GM19468 (cell line): ENCODE results near the gene LCN9.

Source experiments
- ATAC-seq: cut with Tn5 transposase; IDR thresholded peaks from one replicate; pipeline ENCODE4 v1.9.1; 2021; ENCODE audit warnings: mild to moderate bottlenecking, moderate library complexity, moderate number of reproducible peaks; ENCODE audit not compliant: unreplicated experiment; ENCODE audit errors: extremely low read depth

Gene LCN9

DNA sequence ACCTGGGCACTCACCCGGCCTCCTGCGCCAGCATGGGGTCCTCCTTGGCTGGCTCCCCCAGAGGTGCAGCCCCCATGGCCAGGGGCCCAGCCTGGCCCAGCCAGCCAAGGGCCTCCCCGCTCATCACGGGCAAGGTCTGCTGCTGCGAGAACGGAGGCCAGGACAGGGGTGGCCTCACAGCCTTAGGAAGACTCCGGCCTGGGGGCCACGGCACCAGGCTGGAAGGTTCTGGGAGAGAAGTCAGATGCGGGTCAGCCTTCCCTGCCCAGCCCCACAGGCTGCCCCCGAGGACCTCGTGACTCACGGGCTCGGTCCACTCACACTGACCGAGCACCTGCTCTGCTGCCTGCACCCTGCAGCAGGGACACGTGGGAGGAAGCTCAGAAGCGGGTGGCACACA is 31.9 kb downstream of the LCN9 start:
- ATAC-seq: no peak

DNA sequence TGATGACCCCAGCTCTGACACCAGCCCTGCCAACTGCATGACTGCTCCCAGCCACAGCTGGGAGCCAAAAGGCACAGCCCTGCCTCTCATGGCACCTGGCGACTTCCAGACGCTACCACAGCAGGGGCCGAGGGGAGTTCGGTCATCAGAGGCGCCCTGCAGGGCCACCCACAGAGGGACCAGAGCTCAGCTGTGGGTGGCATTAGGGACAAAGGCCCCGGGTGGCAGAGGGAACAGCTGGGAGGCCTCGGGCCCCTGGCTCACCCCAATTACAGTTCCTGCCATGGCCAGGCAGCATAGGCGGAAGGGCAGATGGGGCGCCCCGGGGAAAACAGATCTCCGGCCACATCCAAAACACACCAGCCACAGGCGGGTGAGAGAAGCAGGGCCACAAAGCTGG is 32.5 kb downstream of the LCN9 start:
- ATAC-seq: no peak

DNA sequence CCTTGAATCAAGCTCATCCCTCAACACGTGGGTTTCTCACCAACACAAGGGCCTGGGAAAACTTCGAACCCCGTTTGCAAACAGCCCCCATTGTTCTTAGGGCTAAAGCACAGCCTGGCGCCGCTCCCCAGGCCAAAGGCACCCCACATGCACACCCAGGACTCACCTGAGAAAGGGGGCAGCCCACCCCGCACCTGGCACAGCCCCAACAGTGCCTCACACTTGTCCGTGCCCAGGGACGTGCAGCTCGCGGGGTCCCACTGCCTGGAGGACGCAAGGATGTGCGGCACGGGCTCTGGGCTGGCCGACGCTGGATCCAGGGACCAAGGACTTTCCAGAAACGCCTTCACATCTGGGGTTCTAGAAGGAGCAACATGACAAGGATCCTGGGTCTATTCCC is 33.3 kb downstream of the LCN9 start:
- ATAC-seq: no peak

DNA sequence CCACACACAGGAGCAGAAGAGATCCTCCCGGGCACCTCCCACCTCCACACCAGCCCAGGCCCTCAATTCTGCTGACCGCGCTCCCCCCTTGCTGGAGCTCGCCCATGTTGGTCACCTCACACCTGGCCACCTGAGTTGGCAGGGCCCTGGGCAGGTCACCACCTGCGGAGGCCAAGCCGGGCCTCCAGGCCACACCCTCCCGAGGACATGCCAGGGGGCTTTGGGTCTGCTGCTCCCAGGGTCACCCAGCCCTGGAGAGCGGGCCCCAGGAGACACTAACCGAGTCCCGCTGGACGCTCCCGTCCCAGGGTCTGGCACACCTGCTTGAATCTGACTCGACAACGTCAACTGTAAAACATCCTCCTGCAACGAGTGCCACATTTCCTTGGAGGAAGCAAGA is 34.1 kb downstream of the LCN9 start:
- ATAC-seq: no peak

DNA sequence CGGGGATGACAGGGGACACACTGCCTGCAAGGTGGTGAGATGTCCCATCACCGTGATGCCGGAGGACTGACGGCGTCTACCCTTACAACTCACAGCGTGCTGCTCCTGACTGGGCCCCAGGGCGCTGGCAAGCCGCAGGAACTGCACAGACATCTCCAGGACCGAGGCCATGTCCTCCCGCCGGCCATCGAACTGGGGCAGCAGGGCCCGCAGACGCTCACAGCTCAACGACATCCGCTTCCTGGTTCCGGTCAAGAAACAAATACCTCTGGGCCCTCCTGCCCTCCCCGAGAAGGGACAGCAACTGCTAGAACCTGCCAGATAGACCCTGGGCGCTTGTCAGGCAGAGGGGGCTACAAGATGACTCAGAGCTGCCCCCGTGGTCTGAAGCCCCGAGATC is 35.1 kb downstream of the LCN9 start:
- ATAC-seq: no peak

DNA sequence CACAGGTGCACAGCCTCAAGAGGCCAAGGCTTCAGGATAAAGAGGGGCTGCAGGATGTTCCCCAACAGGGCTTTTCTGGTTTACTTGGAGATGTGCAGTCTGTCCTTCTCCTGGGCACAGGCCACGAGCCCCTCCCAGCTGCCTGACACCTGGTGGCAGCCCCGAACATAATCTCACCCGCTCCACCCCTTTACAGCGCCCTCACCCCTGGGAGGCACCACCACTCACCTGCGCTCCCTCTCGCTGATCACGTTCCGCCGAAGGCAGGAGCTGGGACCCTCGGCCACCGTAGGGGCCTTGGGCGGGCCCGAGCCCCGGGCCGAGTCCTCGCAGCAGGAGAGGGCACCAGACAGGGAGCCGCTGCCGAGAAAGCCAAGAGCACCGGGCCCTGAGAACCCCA is 35.7 kb downstream of the LCN9 start:
- no peak for ATAC-seq

DNA sequence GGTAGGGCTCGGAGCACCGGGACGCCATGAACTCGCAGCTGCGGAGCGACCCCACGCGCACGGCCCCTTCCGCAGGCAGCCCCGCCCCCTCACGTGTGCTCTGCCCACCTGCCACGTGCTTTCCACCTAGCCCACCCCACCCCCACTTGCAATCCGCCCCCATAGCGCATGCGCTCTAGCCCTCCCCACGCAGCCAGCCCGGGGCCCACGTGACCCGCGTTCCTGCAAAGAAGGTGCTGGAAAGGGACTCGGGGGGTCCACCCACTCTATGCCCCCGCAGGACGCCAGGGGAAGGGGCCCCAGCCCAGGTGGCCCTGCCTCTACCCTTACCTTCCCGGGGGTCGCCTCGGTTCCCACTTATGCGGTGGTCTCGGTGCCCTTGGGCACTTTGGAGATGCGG is 36.3 kb downstream of the LCN9 start, which contains the start of gene SOHLH1:
Gene SOHLH1 (minus strand): TSS at position 42 of the 400 bp plus-strand sequence. CDS start 14 bp downstream, at position 28.
- ATAC-seq: no peak

DNA sequence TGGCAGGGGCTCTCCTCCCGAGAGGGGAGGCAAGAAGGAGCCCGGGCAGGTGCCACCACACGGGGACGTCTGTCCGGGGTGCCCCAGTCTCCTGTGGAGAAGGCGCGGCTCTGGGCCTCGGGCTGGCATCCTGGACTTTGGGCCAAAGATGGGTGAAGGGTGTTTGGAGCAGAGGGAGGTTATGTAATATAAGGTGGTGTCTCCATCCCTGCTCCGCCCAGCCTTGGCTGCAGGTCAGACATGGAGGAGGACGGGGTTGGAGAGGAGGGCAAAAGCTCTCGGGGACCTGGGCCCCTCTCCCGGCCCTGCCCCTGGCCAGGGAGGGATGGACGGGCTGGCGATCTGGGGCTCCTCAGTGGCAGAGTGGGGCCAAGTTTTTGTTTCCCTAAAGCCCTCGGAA is 37.4 kb downstream of the LCN9 start:
- no peak for ATAC-seq

DNA sequence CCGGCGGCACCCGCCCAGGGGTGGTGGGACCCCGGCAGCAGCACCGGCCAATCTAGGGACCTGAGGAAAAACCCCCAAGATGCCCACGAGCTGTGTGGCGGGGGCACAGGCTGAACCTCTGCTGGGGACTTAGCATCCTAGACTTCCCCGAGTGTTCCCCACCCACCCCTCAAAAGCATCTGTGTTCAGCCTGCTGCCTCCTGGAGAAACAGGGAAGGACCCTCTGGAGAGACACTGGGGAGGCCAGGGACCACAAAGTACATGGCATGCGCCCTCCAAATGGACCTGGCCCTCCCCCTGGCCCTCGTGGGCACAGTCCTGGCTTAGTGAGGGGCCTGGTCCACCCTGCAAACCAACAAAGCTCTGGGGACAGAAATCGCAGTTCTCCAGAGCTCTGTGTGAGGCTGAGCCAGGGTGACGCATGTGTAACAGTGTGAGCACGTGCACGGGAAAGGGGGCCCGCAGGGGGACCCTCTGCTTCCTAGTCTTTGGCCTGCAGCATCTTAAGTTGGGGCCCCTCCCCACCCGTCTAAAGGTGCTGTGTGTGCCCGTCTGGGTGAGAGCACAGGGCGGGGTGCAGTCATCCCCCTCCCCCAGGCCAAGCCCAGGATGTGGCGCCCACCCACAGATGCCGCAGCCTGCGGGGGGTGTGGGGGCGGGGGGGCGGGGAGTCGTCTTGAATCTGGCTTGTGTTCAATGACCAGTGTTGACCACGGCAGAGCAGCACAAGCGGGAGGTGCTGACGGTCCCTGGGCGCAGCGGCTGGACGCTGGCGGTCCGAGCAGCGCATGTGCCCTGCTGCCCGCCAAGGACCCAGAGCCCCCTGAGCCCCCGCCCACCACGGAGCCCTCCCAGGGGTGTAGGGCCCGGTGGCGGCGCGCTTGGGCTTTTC is 38.2 kb downstream of the LCN9 start:
- ATAC-seq: no peak

DNA sequence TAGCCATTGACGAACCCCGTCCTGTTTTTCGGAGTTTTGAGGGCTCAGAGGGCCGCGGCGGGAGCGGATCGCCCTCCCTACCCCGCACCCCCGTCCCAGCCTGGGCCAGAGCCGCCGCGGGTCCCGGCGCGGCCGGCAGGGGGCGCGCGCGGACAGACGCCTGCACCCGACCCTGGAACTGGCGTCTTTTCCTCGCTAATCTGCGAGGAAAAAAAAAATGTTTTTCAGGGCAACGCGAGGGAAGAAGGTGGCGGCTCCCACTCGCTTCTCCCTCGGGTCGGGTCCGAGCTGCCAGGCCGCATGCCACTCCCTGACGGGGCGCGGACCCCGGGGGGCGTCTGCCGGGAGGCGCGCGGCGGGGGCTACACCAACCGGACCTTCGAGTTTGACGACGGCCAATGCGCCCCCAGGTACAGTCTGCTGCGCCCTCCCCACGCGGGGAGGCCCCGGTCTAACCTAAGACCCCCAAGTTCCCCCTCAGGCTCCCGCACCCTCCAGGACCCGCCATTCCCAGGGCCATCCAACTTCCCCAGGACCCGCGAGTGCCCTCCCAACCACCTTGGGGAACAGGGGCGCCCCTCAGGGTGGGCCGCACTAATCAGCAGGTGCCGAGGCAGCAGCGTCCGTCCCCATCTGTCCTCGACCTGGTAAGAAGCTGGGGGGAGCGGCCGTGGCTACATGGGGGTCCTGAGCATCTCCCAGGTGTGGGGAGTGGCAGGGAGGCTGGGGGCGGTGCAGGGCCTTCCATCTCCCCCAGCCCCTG is 39.0 kb downstream of the LCN9 start, which contains the start of gene KCNT1:
Gene KCNT1 (plus strand): TSS at position 227 of the 763 bp plus-strand sequence. CDS start 74 bp downstream, at position 301.
- ATAC-seq: no peak

DNA sequence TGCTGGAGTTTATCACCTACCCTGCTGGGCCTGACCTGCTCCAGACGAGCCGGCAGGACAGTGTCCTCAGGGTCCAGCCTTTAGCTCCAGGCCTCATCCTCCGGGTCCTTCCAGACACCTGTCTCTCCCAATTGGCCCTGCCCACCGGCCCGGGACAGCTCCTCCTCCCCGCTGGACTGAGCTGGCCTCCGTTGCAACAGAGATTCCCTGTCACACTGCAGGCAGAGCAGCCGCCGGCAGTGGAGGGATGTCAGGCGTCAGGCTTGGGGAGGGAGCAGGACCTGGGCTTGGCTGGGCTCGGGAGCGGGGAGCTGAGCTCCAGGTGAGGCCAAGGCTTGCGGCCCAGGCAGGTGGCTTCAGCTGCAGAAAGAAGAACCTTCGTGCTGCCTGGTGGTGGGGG is 40.6 kb downstream of the LCN9 start:
- ATAC-seq: no peak

DNA sequence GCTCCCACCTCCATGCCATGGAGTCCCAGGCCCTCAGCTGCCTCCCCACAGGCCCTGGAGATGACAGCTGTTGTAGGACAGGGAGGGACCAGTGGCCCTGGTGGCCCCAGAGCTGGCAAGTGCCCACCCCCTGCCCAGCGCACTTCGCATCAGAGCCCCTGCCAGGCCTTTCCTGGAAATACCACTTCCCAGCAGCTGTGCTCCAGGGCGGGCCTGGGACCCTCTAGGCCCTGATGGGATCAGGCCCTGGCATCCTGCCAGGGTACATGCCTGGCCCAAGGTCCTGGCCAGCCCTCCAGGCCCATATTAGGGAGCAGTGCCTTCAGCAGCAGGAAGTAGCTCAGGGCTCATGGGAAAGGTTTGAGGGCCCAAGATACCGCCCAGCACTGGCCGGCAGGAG is 41.4 kb downstream of the LCN9 start:
- no peak for ATAC-seq

DNA sequence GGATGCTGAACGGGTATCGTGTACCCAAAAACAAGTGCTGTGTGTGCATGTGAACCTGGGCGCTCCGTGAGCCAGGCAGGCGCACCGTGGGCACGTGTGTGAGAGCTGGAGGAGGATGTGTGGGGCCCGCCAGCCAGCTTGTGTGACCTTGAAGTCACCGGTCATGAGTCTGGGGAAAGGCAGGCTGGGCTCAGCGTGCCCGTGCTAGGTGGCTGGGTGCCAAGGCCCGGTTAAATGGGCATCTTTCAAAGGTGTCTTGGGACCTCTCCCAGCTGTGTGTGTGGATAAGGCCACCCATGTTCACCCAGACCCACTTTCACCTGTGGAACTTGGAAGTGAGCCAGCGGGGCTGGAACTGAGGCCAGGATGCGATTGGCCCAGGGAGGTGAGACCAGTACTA is 42.3 kb downstream of the LCN9 start:
- no peak for ATAC-seq

DNA sequence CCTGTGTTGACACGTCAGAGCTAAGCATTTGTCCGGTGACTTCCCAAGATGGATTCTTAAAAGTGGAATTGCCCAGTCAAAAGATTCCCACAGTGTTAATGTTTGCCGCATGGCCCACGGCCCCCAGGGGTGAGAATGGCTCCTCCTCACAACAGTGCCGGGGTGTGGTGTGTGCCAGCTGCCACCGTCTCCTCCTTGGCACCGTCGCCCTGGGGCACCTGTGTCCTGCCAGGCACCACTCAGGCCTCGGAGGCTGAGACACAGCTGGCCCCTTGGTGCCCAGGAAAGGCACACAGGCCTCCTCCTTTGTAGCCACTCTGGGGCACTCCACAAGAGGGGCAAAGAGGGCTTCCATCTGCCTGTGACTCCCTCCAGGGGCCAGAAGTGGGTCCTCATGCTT is 43.2 kb downstream of the LCN9 start:
- no peak for ATAC-seq

DNA sequence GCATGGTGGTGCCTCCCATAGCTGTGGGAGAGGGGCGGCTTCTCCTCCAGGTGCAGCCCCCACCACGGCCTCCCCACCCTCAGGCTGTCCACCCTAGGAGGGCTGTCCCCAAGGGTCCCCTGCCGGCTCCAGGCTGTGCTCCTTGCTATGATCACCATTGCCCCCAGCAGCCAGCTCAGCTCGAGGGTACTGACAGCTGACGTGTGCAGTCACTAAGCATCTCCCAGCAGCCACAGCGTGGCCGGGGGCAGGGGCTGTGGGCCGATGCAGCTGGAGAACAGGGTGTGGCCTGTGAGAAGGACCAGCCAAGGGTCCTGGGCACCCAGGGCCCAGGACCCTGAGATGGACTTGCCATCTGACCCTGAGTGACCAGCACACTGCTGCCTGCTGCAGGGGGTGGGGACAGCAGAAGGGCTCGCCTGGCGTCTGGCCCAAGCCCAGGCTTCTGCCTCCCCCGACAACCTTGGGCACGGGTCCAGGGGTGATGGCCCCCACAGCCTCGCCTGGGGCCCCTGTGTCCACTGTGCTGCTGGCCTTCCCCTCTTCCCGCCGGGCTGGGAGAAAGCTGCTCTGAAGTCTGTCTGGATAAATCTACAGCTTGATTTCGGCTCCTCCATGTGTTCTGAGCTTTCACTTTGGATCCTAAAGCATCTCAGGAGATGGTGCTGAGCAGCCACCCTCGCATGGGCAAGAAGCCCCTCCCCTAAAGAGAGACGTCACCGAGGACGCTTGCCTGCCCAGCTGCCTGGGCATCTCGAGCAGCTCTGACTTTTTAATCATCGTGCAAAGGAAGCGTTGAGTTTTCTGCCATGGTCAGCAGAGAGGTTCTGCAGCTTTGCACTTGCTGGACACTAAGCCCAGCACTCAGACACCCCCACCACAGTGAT is 44.4 kb downstream of the LCN9 start:
- ATAC-seq: no peak

DNA sequence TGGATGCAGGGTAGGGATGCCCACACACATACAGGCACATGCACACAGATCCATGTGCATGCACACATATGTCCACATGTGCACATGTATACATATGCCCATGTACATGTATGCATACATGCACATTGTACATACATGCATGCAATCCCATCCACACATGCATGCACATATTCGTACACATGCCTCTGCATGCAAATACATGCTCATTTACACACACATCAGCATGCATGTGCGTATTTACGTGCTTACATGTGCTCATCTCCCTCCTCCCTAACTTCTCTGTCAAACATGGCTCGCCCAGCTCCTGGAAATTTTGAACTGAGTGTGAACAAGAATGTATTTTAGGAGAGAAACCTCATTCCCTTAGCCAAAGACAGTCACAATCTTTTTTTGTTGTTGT is 45.1 kb downstream of the LCN9 start:
- ATAC-seq: no peak

DNA sequence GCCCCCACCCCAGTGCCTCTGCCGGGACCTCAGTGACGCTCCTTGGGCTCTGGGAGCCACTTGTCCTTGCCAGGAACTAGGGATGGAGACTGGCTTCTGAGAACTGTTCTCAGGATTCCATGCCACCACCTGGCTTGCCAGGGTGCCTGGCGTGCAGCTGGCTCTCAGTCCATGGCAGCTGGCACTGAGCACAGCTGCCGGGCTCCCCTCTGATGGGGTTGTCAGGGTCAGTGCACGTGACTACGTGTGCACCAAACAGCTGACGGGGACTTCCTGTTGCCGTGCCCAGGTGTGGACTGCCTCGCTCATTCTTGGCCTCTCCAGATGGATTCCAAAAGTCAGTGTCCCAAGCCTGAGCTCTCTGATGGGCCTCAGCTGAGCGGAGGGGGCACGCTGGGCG is 48.3 kb downstream of the LCN9 start:
- no peak for ATAC-seq

DNA sequence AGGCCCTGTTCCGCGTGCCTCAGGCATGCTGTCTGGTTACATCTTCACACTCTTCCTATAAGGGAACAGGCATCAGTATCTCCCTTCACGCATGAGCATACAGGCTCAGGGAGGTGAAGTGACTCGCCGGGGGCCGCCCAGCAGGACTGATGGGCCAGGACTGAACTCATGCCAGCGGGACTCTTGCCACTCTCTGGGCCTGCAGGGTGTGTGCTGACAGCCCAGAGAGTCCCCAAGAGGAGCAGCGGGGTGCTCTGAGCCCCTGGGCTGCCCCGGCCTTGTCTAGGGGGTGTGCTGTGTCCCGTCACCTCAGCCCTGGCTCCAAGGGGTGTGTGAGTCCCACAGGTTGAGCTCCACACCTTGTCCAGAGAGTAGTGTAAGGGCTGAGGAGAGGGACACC is 48.8 kb downstream of the LCN9 start:
- no peak for ATAC-seq

DNA sequence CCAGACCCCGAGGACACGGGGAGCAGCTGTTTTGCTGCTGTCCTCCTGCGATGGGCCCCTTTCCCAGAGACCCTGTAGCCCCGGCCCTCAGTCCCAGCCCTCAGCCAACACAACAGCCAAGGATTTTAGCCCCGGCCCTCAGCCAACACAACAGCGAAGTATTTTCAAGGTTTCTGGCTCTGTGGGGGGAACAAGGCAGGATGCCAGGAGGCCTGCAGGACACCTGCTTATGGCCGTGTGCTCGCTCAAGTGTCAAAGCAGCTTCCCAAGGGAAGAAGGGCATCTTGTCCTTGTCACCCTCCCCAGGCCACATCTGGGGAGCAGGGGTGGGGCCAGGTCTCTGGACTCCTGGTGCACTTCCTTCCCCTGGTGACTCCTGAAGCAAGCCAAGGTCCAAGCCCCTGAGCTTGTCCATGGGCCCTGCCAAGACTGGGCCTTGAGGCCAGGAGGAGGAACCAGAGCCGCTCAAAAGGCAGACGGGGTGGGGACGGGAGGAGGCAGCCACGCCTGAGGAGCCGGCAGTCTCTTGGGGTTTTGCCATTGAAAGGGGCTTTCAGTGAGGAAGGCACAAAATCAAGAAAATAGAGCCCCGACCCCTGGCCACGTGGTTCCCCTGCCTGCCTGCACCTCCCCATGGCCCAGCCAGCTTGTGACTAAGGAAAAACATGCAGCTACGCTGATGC is 49.6 kb downstream of the LCN9 start:
- ATAC-seq: no peak
